Activated T-cell treated with anti-CD3 and anti-CD28 coated beads, Interleukin-2, amount 50 U/mL, for 24 hours (primary cell): Measurements from ENCODE around the gene NABP1.

Source experiments
- DNase-seq: peaks from one replicate; pipeline ENCODE4 v3.0.0-alpha.2; 2020
- H3K27ac Mint-ChIP-seq: 2 replicates; pipeline ENCODE4 v1.8.0; 2020; ENCODE audit warnings: mild to moderate bottlenecking, mixed read lengths
- H3K27me3 Mint-ChIP-seq: 2 replicates; pipeline ENCODE4 v1.8.0; 2020; ENCODE audit warnings: mixed read lengths
- H3K36me3 Mint-ChIP-seq: 2 replicates; pipeline ENCODE4 v1.8.0; 2020; ENCODE audit warnings: low read depth, mixed read lengths
- H3K4me1 Mint-ChIP-seq: 2 replicates; pipeline ENCODE4 v1.8.0; 2020; ENCODE audit warnings: low read depth, mixed read lengths
- H3K4me3 Mint-ChIP-seq: 2 replicates; pipeline ENCODE4 v1.8.0; 2020; ENCODE audit warnings: mild to moderate bottlenecking, moderate library complexity, mixed read lengths
- H3K9me3 Mint-ChIP-seq: 2 replicates; pipeline ENCODE4 v1.8.0; 2020; ENCODE audit warnings: mixed read lengths

NABP1 gene

DNA sequence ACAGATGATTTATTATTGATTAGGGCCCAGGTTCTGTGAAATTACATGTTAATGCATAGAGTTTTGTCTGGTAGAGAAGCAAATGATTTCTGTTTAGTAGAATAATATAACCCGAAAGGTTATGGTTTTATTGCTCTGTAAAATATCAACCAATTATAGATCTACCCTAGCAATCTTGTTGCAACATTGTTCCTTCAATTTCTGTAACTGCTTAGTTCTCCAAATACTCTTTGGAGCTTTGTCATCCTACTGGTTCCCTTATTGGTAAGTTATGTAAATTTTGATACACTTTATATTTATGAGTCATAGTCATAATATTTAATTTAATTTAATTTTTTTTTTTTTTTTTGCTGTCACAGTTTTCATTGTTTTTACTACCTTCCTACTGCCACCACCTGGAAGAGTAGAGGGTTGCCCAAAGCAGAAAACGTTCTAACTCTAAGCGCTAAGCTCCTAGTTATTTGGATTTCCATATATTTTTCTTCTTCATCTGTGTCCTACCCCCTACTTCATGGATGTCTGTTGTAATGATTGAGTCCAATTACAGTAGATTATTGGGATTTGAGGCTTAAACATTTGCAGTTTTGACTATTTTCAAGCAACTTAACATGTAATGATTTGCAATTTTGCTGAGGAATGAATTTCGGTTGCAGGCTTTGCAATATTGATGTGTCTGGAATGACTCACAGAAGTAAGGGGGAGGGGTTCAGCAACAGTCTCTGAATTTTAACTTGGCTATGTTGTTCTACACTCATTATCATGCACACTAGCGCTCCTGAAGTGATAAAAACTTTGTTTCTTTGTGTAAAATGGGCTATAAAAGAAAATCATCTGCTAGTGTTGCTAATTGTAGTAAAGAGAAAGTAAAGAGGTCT, 51.1 kb downstream of the NABP1 start:
- no peaks in the 10 kb centered on the region for H3K9me3 Mint-ChIP-seq
- H3K4me1 Mint-ChIP-seq: peaks cover 3% of the 10 kb centered on the region
- no peak overlapping the region for H3K4me3 Mint-ChIP-seq
- no peaks in the 10 kb centered on the region for H3K36me3 Mint-ChIP-seq
- H3K27ac Mint-ChIP-seq: no peak overlapping the region
- no peak for DNase-seq
- no peaks in the 10 kb centered on the region for H3K27me3 Mint-ChIP-seq

DNA sequence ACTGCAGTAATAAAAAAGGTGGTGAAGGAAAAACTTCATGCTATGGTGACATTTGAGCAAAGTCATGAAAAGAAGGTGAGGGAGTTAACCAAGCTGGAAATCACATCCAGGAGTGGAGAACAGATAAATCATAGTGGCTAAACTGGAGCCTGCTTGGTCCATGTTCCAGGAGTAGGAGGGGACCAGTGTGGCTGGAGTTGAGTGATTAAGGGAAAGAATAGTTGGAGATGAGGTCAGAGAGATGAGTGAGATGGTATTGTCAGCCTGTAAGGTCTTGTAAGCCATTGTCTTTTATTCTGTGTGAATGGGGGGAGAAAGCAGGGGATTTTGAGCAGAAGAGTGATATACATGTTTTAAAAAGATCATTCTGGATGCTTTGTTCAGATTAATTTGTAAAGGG, 52.3 kb downstream of the NABP1 start:
- Mint-ChIP-seq H3K36me3 (no peaks in the 10 kb centered on the region), H3K27me3 (peaks cover 5% of the 10 kb centered on the region), H3K27ac (no peak overlapping the region), H3K4me1 (peaks cover 3% of the 10 kb centered on the region), H3K4me3 (no peak overlapping the region), H3K9me3 (no peaks in the 10 kb centered on the region)
- DNase-seq: no peak
